ENCODE results near the gene PRMT7.

GRCh38 chr16:68367891-68368290 lies 57.1 kb downstream of the PRMT7 start:
- TF ChIP-seq CTCF (IDR thresholded peaks at IDR 0.05), result no peak
- TF ChIP-seq SP1 (CRISPR knock-in tag; conservative IDR thresholded peaks at IDR 0.05), result no peak
- TF ChIP-seq E2F4 (CRISPR knock-in tag; IDR thresholded peaks at IDR 0.05; ENCODE audit: borderline replicate concordance, low read depth), result no peak
- TF ChIP-seq ETV6 (CRISPR knock-in tag; IDR thresholded peaks at IDR 0.05), result no peak
- TF ChIP-seq FOXP1 (CRISPR knock-in tag; IDR thresholded peaks at IDR 0.05; ENCODE audit: borderline replicate concordance), result no peak
- no peak for TF ChIP-seq ATF3 (CRISPR knock-in tag; conservative IDR thresholded peaks at IDR 0.05)
